Measurements from ENCODE around the gene P3H4. TPM values are rescaled to one million over a fixed set of nuclear protein-coding genes. Genes with fewer than 3 reads are reported as not detected.

Gene P3H4
- total and polyA plus RNA-seq, 10 of the 15 experiments (the other 5 are each of a cell fraction or from before 2014, with no cell fraction given), result 0.32 to 1.1 (median 0.64) TPM; not detected in 1

DNA sequence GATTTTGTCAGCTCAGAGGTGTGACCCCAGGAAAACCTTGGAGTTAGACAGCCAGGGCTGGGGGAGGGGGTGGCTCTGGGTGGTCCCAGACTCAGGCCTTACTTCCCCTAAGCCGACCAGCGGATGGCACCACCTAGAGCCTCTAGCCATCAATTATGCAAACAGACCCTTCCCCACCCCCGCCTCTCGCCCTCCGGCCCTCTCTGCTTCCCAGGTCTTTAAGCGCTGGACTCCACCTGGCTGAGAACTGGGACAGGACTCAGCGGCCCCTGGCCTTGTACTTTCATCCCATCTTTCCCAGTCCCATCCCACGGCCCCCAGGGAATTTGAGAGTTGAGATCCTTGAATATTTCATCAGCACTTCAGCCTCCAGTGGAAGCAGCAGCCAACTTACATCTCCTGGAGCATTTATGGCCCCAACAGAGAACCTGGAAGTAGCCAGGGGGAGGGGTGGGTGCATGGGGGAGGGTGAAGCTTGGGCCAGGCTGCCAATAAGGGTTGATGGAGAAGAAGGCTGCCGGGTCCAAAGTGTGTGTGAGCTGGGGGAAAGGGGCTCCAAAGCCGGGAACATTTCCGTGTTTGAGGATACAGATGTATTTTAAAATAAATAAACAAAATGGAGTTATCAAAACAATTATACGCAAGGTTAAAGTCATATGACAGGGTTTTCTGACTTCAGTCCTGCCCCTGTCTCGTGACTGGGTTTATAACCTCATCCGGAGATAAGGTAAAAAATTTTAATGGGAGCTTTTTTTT is 17.8 kb downstream of the P3H4 start (continued):
- no peak for TF ChIP-seq TARDBP (IDR thresholded peaks at IDR 0.05; ENCODE audit: borderline replicate concordance)
- TF ChIP-seq ZSCAN29 (IDR thresholded peaks at IDR 0.05), result no peak
- no peak for TF ChIP-seq CHD4 (IDR thresholded peaks at IDR 0.05)
- no peak for TF ChIP-seq PML (IDR thresholded peaks at IDR 0.05; ENCODE audit: low read length)
- TF ChIP-seq RB1 (IDR thresholded peaks at IDR 0.05; ENCODE audit: borderline replicate concordance), result no peak
- TF ChIP-seq NRF1 (conservative IDR thresholded peaks at IDR 0.05; ENCODE audit: low read depth, low read length), result no peak
- TF ChIP-seq HDAC2 (IDR thresholded peaks at IDR 0.05), result no peak
- TF ChIP-seq, protein P1, sequence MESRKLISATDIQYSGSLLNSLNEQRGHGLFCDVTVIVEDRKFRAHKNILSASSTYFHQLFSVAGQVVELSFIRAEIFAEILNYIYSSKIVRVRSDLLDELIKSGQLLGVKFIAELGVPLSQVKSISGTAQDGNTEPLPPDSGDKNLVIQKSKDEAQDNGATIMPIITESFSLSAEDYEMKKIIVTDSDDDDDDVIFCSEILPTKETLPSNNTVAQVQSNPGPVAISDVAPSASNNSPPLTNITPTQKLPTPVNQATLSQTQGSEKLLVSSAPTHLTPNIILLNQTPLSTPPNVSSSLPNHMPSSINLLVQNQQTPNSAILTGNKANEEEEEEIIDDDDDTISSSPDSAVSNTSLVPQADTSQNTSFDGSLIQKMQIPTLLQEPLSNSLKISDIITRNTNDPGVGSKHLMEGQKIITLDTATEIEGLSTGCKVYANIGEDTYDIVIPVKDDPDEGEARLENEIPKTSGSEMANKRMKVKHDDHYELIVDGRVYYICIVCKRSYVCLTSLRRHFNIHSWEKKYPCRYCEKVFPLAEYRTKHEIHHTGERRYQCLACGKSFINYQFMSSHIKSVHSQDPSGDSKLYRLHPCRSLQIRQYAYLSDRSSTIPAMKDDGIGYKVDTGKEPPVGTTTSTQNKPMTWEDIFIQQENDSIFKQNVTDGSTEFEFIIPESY (IDR thresholded peaks at IDR 0.05), result no peak

DNA sequence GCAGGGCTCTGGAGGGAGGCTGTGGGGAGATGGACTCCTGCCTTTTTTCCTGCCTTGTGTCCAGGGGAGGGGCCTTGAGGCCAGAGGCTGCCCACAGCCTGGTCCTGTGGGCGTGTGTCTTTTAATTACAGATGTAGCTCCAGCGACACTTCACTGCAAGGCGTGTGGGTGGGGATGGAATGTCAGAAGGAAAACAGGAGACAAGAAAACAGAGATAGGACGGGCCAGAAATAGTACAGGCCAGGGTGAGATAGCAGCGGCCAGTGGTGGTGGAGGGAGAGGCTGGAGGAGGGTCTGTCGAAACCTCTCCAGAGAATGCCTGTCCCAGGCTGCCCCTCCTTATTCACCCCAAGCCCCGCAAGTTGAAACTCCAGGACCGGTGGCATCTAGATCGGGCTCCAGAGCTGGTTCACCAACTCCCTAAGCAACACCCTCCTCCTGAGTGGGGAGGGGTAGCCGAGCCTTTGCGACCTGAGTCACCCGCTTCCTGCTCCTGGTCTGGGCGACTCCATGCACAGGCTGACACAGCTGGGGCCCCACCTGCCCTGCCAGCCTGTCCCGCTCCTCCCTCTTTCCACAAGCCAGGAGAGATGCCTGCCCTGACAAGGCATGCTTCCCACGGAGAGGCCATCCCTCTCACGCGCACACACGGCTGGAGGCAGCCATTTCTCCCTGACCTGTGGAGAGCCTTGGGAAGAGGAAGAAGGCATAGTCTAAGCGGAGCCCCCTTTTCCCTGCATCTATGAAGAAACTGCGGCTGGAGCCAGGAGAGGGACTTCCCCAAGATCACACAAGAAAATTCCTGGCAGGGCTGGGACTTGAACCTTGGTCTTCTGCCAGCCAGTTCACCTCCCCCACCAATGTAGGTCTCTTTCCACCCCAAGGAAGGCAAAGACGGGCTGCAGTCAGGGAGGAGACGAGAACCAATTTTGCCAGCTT is 18.6 kb downstream of the P3H4 start:
- ChIA-PET CTCF (no interaction called here), POLR2A (interaction anchor here (0.6 kb wide), 1 partner anchor 138 kb away, joined by 3 read pairs; no protein-coding TSS in a partner anchor), RAD21 (ENCODE audit: unreplicated experiment) (no interaction called here), SMC1A (ENCODE audit: uncharacterized antibody, unreplicated experiment) (no interaction called here)
- FAIRE-seq (no peak), ATAC-seq (no peak), DNase-seq (ENCODE audit: low read depth, low spot score) (no peak)
- H4K20me1 ChIP-seq (ENCODE audit: control insufficient read depth, insufficient read depth), result no peaks in the 10 kb centered on the region
- no peak overlapping the region for H3K4me3 ChIP-seq
- H2AFZ ChIP-seq (ENCODE audit: control insufficient read depth, low read depth, low read length), result no peak overlapping the region
- WGBS (ENCODE audit: insufficient coverage, insufficient replicate concordance, low lambda C conversion rate, missing lambda C conversion rate), result 32% methylated on average over 21 of the region's 22 CpGs
- no peaks in the 10 kb centered on the region for H3K4me1 ChIP-seq (ENCODE audit: control insufficient read depth, insufficient read depth, low read length)
- H3K9ac ChIP-seq (ENCODE audit: control insufficient read depth, insufficient read depth, low read length), result no peak overlapping the region
- in situ Hi-C loops (cut with MboI), result no loop called here
- H3K36me3 ChIP-seq (ENCODE audit: control insufficient read depth in 2 of 2, insufficient read depth in 2 of 2, low read length in 1 of 2), result no peaks in the 10 kb centered on the region
- H3K79me2 ChIP-seq (ENCODE audit: control insufficient read depth, insufficient read depth, low read length), result no peaks in the 10 kb centered on the region
- no peak overlapping the region for H3K27ac ChIP-seq (ENCODE audit: control insufficient read depth, insufficient read depth)
- no peaks in the 10 kb centered on the region for H3K27me3 ChIP-seq (replicated peaks in 1 of 2; ENCODE audit: control insufficient read depth in 2 of 2, insufficient read depth in 2 of 2, low read length in 1 of 2)
- no TSS peak for BruUV-seq (replicated peaks)
- no peak overlapping the region for H3K4me2 ChIP-seq (ENCODE audit: control insufficient read depth, insufficient read depth)
- intact Hi-C loops (cut with micrococcal nuclease; ENCODE audit: unreplicated experiment), result no loop called here
- H3K9me3 ChIP-seq (replicated peaks; ENCODE audit: control insufficient read depth, insufficient read depth, low read length), result no peaks in the 10 kb centered on the region
- TF ChIP-seq NBN (IDR thresholded peaks at IDR 0.05), result no peak
- TF ChIP-seq RFX5 (IDR thresholded peaks at IDR 0.05; ENCODE audit: low read depth, low read length), result no peak
- no peak for TF ChIP-seq BRCA1 (IDR thresholded peaks at IDR 0.05; ENCODE audit: low read depth, low read length)
- no peak for TF ChIP-seq HCFC1 (IDR thresholded peaks at IDR 0.05; ENCODE audit: low read length)
- TF ChIP-seq, protein P2, sequence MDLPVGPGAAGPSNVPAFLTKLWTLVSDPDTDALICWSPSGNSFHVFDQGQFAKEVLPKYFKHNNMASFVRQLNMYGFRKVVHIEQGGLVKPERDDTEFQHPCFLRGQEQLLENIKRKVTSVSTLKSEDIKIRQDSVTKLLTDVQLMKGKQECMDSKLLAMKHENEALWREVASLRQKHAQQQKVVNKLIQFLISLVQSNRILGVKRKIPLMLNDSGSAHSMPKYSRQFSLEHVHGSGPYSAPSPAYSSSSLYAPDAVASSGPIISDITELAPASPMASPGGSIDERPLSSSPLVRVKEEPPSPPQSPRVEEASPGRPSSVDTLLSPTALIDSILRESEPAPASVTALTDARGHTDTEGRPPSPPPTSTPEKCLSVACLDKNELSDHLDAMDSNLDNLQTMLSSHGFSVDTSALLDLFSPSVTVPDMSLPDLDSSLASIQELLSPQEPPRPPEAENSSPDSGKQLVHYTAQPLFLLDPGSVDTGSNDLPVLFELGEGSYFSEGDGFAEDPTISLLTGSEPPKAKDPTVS (IDR thresholded peaks at IDR 0.05; ENCODE audit: low read depth, low read length), result no peak
- TF ChIP-seq ZZZ3 (IDR thresholded peaks at IDR 0.05; ENCODE audit: control insufficient read depth, insufficient read length, low read depth), result no peak
- TF ChIP-seq MEF2B (IDR thresholded peaks at IDR 0.05; ENCODE audit: partially characterized antibody, poor library complexity, severe bottlenecking), result no peak
- no peak for TF ChIP-seq ZNF24 (IDR thresholded peaks at IDR 0.05)
- TF ChIP-seq, protein P3, sequence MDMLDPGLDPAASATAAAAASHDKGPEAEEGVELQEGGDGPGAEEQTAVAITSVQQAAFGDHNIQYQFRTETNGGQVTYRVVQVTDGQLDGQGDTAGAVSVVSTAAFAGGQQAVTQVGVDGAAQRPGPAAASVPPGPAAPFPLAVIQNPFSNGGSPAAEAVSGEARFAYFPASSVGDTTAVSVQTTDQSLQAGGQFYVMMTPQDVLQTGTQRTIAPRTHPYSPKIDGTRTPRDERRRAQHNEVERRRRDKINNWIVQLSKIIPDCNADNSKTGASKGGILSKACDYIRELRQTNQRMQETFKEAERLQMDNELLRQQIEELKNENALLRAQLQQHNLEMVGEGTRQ (IDR thresholded peaks at IDR 0.05; ENCODE audit: borderline replicate concordance, low read depth, low read length), result no peak
- TF ChIP-seq HDGF (IDR thresholded peaks at IDR 0.05), result no peak
- TF ChIP-seq GABPA (IDR thresholded peaks at IDR 0.05; ENCODE audit: low read depth), result no peak
- no peak for TF ChIP-seq EGR1 (IDR thresholded peaks at IDR 0.05; ENCODE audit: borderline replicate concordance in 1 of 2, low read depth in 2 of 2, low read length in 2 of 2)

Data from GM12878 (cell line).